ENCODE data around the gene ARHGAP8. TPM values are rescaled to one million over a fixed set of nuclear protein-coding genes. Genes with fewer than 3 reads are reported as not detected.

Gene ARHGAP8
- total RNA-seq, 2 donors from 2014 or later: 34.6 to 64.5 TPM

GRCh38 chr22:44822534-44822933, 70.2 kb downstream of the ARHGAP8 start:
- H3K4me1 ChIP-seq (replicated peaks): no peaks in the 10 kb centered on the region
- H3K27ac ChIP-seq: no peak overlapping the region
- H3K9me3 ChIP-seq: no peaks in the 10 kb centered on the region
- no peaks in the 10 kb centered on the region for H3K36me3 ChIP-seq
- TF ChIP-seq CTCF (IDR thresholded peaks at IDR 0.05) (no peak), POLR2A (IDR thresholded peaks at IDR 0.05) (no peak), POLR2AphosphoS5 (IDR thresholded peaks at IDR 0.05) (no peak)
- intact Hi-C loops (cut with DNase I): loop anchor here (5.0 kb wide), 1 partner anchor 275 kb away; no protein-coding TSS in a partner anchor
- DNase-seq (ENCODE audit: low spot score): no peak
- no peaks in the 10 kb centered on the region for H3K27me3 ChIP-seq (replicated peaks; ENCODE audit: insufficient read depth)
- H3K4me3 ChIP-seq: no peak overlapping the region
- WGBS: 74% methylated on average over 13 of the region's 13 CpGs

GRCh38 chr22:44823396-44823795, 71.0 kb downstream of the ARHGAP8 start:
- intact Hi-C loops (cut with DNase I): loop anchor here (5.0 kb wide), 1 partner anchor 274 kb away; no protein-coding TSS in a partner anchor
- Histone ChIP-seq H3K27me3 (replicated peaks; ENCODE audit: insufficient read depth) (no peaks in the 10 kb centered on the region), H3K4me1 (replicated peaks) (no peaks in the 10 kb centered on the region), H3K27ac (no peak overlapping the region), H3K36me3 (no peaks in the 10 kb centered on the region), H3K9me3 (no peaks in the 10 kb centered on the region), H3K4me3 (no peak overlapping the region)
- no peak for DNase-seq (ENCODE audit: low spot score)
- 97% methylated on average over 8 of the region's 8 CpGs for WGBS
- TF ChIP-seq POLR2A (IDR thresholded peaks at IDR 0.05): no peak
- TF ChIP-seq POLR2AphosphoS5 (IDR thresholded peaks at IDR 0.05): no peak
- TF ChIP-seq CTCF (IDR thresholded peaks at IDR 0.05): no peak

GRCh38 chr22:44823806-44824205, 71.4 kb downstream of the ARHGAP8 start:
- H3K27me3 ChIP-seq (replicated peaks; ENCODE audit: insufficient read depth): no peaks in the 10 kb centered on the region
- 88% methylated on average over 3 of the region's 4 CpGs for WGBS
- H3K9me3 ChIP-seq: no peaks in the 10 kb centered on the region
- TF ChIP-seq POLR2A (IDR thresholded peaks at IDR 0.05) (no peak), POLR2AphosphoS5 (IDR thresholded peaks at IDR 0.05) (no peak), CTCF (IDR thresholded peaks at IDR 0.05) (no peak)
- no peaks in the 10 kb centered on the region for H3K4me1 ChIP-seq (replicated peaks)
- no peak for DNase-seq (ENCODE audit: low spot score)
- intact Hi-C loops (cut with DNase I): loop anchor here (5.0 kb wide), 1 partner anchor 273 kb away; no protein-coding TSS in a partner anchor
- no peaks in the 10 kb centered on the region for H3K36me3 ChIP-seq
- H3K4me3 ChIP-seq: no peak overlapping the region
- no peak overlapping the region for H3K27ac ChIP-seq

GRCh38 chr22:44824271-44824670, 71.9 kb downstream of the ARHGAP8 start:
- 90% methylated on average over 12 of the region's 12 CpGs for WGBS
- Histone ChIP-seq H3K27me3 (replicated peaks; ENCODE audit: insufficient read depth) (no peaks in the 10 kb centered on the region), H3K27ac (no peak overlapping the region), H3K4me3 (no peak overlapping the region), H3K36me3 (no peaks in the 10 kb centered on the region), H3K9me3 (no peaks in the 10 kb centered on the region), H3K4me1 (replicated peaks) (no peaks in the 10 kb centered on the region)
- TF ChIP-seq CTCF (IDR thresholded peaks at IDR 0.05): no peak
- TF ChIP-seq POLR2A (IDR thresholded peaks at IDR 0.05): no peak
- no peak for DNase-seq (ENCODE audit: low spot score)
- intact Hi-C loops (cut with DNase I): loop anchor here (5.0 kb wide), 1 partner anchor 273 kb away; no protein-coding TSS in a partner anchor

DNA sequence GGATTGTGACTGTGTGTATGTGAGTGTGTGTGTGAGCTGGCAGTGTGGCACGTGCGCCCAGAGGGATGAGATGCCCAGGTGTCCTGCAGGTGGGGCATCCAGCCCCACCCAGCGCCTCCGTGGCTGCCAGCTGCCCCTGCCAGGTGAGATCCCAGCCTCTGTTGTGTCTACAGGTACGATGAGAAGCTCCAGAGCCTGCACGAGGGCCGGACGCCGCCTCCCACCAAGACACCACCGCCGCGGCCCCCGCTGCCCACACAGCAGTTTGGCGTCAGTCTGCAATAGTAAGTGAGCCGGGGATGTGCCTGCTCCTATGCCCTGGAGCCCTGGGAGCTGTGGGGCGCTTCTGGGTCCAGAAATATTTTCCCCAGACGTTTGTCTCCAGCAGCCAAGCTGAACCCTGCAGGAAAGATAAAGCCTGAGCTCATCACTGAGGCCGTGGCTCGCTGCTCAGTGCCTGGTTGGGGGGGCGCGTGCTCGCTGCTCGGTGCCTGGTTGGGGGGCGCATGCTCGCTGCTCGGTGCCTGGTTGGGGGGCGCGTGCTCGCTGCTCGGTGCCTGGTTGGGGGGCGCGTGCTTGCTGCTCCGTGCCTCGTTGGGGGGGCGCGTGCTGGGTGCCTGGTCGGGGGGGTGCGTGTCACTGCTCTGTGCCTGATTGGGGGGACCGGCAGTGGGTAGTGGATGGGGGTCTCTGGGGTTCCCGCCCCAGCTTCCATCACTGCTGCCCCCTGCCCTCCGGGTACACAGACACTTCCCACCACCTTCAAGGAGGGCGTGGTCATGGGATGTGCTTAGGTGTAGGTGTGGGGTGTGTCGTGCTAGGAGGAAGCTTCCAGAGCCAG, 73.2 kb downstream of the ARHGAP8 start:
- no peaks in the 10 kb centered on the region for H3K36me3 ChIP-seq
- no peaks in the 10 kb centered on the region for H3K4me1 ChIP-seq (replicated peaks)
- DNase-seq (ENCODE audit: low spot score): no peak
- no peak overlapping the region for H3K4me3 ChIP-seq
- no peaks in the 10 kb centered on the region for H3K9me3 ChIP-seq
- intact Hi-C loops (cut with DNase I): no loop called here
- H3K27ac ChIP-seq: no peak overlapping the region
- no peaks in the 10 kb centered on the region for H3K27me3 ChIP-seq (replicated peaks; ENCODE audit: insufficient read depth)
- WGBS: 90% methylated on average over 41 of the region's 43 CpGs
- no peak for TF ChIP-seq POLR2AphosphoS5 (IDR thresholded peaks at IDR 0.05)
- TF ChIP-seq POLR2A (IDR thresholded peaks at IDR 0.05): no peak
- no peak for TF ChIP-seq CTCF (IDR thresholded peaks at IDR 0.05)

All from prostate gland (tissue), 2 donors.